Ectodermal cell (in vitro differentiated cells): ENCODE results near the gene SREBF1.

Experiments
- H3K27ac ChIP-seq: 2 replicates; pipeline ENCODE4 v1.7.0; 2013; ENCODE audit warnings: mild to moderate bottlenecking, low read depth, low read length; ENCODE audit not compliant: insufficient read depth, poor library complexity, severe bottlenecking
- H3K27me3 ChIP-seq: 2 replicates; pipeline ENCODE4 v1.7.0; 2013; ENCODE audit warnings: mild to moderate bottlenecking, low read length; ENCODE audit not compliant: insufficient read depth, control insufficient read depth, poor library complexity, severe bottlenecking
- H3K36me3 ChIP-seq: one replicate; pipeline ENCODE4 v1.7.0; 2013; ENCODE audit warnings: low read length; ENCODE audit not compliant: control insufficient read depth, insufficient read depth
- H3K4me1 ChIP-seq: one replicate; pipeline ENCODE4 v1.7.0; 2013; ENCODE audit warnings: low read length; ENCODE audit not compliant: control insufficient read depth, insufficient read depth
- H3K4me3 ChIP-seq: 2 replicates; pipeline ENCODE4 v1.7.0; 2013; ENCODE audit warnings: low read depth, low read length, control low read depth; ENCODE audit not compliant: insufficient read depth
- H3K9me3 ChIP-seq: 2 replicates; pipeline ENCODE4 v1.7.0; 2013; ENCODE audit warnings: mild to moderate bottlenecking, low read length, moderate library complexity; ENCODE audit not compliant: control insufficient read depth
- WGBS, 2 experiments: methylation state at CpG; one replicate each; pipeline ENCODE4 v1.1.7; 2013; ENCODE audit warnings: missing lambda C conversion rate in 2 of 2; 5-methylcytosine and 5-hydroxymethylcytosine counted together

The SREBF1 gene

GRCh38 chr17:17795296-17795695 is 41.5 kb downstream of the SREBF1 start:
- Histone ChIP-seq H3K9me3 (no peaks in the 10 kb centered on the region), H3K4me1 (peaks cover 41% of the 10 kb centered on the region), H3K27ac (no peak overlapping the region), H3K27me3 (peaks cover 8% of the 10 kb centered on the region), H3K4me3 (no peak overlapping the region), H3K36me3 (peaks cover 14% of the 10 kb centered on the region)
- 94% methylated on average over 12 of the region's 12 CpGs for WGBS, 2 experiments

DNA sequence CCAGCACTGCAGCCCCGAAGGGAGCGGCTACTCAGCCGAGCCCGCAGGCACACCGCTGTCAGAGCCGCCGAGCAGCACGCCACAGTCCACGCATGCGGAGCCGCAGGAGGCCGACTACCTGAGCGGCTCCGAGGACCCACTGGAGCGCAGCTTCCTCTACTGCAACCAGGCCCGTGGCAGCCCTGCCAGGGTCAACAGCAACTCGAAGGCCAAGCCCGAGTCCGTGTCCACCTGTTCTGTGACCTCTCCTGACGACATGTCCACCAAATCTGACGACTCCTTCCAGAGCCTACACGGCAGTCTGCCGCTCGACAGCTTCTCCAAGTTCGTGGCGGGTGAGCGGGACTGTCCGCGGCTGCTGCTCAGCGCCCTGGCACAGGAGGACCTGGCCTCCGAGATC is 42.4 kb downstream of the SREBF1 start:
- peaks cover 47% of the 10 kb centered on the region for H3K4me1 ChIP-seq
- no peak overlapping the region for H3K27ac ChIP-seq
- no peaks in the 10 kb centered on the region for H3K9me3 ChIP-seq
- 95 to 96% methylated on average over 31 of the region's 31 CpGs for WGBS, 2 experiments
- H3K4me3 ChIP-seq, result no peak overlapping the region
- H3K27me3 ChIP-seq, result peaks cover 8% of the 10 kb centered on the region
- peaks cover 14% of the 10 kb centered on the region for H3K36me3 ChIP-seq

DNA sequence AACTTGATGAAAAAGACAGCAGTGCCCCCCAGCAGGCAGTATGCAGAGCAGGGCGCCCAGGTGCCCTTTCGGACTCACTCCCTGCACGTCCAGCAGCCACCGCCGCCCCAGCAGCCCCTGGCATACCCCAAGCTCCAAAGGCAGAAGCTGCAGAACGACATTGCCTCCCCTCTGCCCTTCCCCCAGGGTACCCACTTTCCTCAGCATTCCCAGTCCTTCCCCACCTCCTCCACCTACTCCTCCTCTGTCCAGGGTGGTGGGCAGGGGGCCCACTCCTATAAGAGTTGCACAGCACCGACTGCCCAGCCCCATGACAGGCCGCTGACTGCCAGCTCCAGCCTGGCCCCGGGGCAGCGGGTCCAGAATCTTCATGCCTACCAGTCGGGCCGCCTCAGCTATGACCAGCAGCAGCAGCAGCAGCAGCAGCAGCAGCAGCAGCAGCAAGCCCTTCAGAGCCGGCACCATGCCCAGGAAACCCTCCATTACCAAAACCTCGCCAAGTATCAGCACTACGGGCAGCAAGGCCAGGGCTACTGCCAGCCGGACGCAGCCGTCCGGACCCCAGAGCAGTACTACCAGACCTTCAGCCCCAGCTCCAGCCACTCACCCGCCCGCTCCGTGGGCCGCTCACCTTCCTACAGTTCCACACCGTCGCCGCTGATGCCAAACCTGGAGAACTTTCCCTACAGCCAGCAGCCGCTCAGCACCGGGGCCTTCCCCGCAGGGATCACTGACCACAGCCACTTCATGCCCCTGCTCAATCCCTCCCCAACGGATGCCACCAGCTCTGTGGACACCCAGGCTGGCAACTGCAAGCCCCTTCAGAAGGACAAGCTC is 43.2 kb downstream of the SREBF1 start:
- peaks cover 44% of the 10 kb centered on the region for H3K4me1 ChIP-seq
- no peaks in the 10 kb centered on the region for H3K9me3 ChIP-seq
- H3K36me3 ChIP-seq, result peaks cover 14% of the 10 kb centered on the region
- H3K27me3 ChIP-seq, result peaks cover 8% of the 10 kb centered on the region
- WGBS, 2 experiments, result 93 to 96% methylated on average over 30 of the region's 30 CpGs
- no peak overlapping the region for H3K4me3 ChIP-seq
- H3K27ac ChIP-seq, result no peak overlapping the region

DNA sequence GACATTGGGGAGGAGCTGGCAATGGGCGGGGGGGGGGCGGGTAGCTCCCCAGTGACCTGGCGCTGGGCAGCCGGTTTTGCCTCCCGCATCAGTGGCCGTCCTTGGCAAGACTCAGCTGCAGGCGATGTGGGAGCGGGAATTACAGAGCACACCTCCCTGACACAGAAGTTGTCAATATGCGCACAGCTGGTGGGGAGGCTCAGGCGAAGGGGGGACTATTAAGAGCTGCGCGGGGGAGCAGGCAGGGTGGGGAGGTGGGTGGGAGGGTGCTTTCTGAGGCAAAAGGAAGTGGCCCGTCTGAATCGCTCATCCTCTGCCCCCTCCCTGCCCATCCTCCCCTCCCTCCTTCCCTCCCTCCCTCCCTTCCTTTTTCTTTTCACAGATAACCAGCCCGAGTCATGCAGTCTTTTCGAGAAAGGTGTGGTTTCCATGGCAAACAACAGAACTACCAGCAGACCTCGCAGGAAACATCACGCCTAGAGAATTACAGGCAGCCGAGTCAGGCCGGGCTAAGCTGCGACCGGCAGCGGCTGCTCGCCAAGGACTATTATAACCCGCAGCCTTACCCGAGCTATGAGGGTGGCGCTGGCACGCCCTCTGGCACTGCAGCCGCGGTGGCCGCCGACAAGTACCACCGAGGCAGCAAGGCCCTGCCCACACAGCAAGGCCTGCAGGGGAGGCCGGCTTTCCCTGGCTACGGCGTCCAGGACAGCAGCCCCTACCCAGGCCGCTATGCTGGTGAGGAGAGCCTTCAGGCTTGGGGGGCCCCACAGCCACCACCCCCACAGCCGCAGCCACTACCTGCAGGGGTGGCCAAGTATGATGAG is 44.0 kb downstream of the SREBF1 start:
- Histone ChIP-seq H3K4me1 (peaks cover 44% of the 10 kb centered on the region), H3K4me3 (no peak overlapping the region), H3K36me3 (peaks cover 14% of the 10 kb centered on the region), H3K27ac (no peak overlapping the region), H3K27me3 (peaks cover 8% of the 10 kb centered on the region), H3K9me3 (no peaks in the 10 kb centered on the region)
- 19% methylated on average over 38 of the region's 38 CpGs for WGBS, 2 experiments

DNA sequence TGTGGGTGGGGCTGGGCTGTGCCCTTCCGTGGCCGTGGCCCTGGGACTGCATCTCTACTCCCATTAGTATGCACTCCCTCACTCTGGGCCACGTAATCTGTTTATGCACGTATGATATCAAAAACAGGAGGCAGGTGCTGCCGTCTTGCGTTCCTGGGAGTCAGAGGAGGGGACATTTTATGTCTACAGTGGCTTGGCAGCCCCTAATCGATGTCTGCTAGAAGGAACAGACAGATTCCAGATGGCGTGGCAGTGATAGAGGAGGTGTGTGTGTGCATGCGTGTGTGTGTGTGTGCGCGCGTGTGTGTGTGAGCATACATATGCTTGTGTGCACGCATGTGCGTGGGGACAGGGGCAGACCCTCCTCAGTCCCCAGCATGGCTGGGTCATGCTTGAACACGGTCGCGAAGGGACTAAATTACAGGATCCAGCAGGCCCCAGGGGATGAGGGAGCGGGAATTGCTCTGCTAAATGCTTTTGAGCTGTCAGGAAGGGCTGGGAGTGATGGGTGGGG is 44.7 kb downstream of the SREBF1 start:
- H3K36me3 ChIP-seq, result peaks cover 14% of the 10 kb centered on the region
- no peak overlapping the region for H3K27ac ChIP-seq
- peaks cover 8% of the 10 kb centered on the region for H3K27me3 ChIP-seq
- WGBS, 2 experiments, result 59 to 61% methylated on average over 18 of the region's 18 CpGs
- peaks cover 44% of the 10 kb centered on the region for H3K4me1 ChIP-seq
- H3K9me3 ChIP-seq, result no peaks in the 10 kb centered on the region
- no peak overlapping the region for H3K4me3 ChIP-seq

DNA sequence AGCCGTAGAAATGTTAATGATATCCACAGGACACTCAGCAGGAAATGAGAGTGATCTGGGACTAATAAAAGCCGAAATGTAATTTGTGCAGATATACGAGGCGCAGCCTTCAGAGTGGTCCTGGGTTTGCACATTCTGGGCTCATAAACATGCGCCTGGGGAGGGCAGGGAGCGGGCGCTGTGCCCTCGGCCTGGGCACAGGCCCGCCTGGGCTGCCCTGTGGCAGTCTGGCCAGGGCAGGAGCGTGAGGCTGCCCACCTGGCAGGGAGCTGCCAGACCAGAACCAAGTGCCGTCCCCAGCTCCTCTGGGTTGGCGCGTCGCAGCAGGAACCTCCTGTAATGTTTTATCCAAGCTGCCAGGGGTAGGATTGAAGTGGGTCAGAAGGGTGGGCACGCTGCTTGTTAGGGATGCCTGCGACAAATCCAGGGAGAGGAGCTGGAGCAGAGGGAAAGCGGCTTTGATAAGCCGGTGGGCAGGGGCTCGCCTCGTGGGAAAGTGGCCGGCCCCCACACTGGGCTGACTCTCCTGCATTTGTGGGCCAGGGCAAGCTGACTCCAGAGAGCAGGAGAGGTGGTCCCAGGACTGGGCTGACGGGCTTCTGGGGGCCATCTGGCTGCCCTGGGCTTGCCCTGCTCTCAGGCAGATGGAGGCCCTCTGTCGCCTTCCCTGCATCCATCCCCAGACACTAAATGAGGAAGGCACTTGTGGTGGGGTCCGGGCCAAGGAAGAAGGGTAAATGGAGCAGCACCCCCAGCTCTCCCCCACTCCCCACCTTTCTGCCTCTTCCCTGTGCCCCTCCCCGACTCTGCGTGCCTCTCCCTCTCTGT is 45.9 kb downstream of the SREBF1 start:
- Histone ChIP-seq H3K4me1 (peaks cover 48% of the 10 kb centered on the region), H3K36me3 (peaks cover 10% of the 10 kb centered on the region), H3K9me3 (no peaks in the 10 kb centered on the region), H3K4me3 (no peak overlapping the region), H3K27ac (no peak overlapping the region), H3K27me3 (peaks cover 8% of the 10 kb centered on the region)
- WGBS, 2 experiments, result 84 to 85% methylated on average over 26 of the region's 26 CpGs

DNA sequence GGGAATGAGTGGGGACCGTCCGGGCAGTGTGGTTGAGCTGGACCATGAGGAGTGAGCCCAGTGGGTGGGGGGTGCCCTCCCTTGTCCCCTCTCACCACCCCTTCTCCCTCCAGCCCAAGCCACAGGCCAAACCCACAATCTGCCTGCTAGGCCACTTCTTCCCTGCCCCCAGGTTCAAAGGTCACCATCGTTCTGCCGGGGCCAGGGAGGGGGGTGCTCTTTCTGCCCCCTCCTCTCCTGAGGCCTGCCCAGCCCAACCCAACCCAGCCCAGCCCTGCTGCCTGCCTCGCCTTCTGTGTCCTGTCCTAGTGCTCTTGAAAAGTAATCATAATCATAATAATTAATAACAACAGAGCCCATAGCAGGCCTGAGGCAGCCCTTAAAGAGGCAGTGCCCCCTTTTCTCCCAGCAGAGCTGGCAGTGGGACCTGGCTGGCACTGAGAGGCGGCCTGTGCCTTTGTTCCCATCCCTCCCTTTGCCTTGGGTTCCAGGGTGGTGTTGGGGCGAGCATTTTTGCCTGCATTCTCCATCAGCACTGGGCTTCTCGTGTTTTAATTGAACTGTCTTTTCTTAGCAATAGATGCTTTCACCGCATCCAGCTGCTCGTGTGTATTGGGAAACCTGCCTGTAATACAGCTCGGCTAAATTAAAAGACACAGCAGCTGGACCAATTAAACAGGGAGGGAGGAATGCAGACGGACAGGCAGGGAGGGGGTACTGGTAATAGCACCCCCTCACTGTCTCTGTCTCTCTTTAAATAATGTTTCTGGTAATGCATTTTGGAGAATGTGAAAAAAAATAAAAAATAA is 46.8 kb downstream of the SREBF1 start:
- Histone ChIP-seq H3K27me3 (peaks cover 8% of the 10 kb centered on the region), H3K9me3 (no peaks in the 10 kb centered on the region), H3K4me3 (no peak overlapping the region), H3K4me1 (peaks cover 56% of the 10 kb centered on the region), H3K27ac (no peak overlapping the region), H3K36me3 (peaks cover 10% of the 10 kb centered on the region)
- WGBS, 2 experiments, result 70 to 78% methylated on average over 11 to 12 of the region's 12 CpGs

DNA sequence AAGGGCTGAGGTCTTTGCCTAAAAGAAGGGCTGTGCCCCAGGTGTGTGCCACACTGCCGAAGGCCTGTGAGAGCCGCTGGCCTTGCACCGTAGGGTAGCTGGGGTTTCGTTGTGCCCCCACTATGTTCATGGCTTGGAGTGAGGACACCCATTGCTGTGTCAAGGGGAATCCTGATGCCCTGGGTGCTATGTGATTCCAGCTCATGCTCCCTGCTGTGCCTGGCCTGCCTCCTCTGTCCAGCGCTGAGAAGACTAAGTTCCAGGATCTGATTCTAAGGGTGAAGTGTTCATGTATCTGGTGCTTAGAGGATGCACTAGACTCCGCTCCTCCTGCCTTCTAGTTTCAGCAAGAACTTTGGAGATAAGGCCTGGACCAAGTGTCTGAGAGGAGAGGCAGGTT is 47.4 kb downstream of the SREBF1 start:
- Histone ChIP-seq H3K36me3 (peaks cover 10% of the 10 kb centered on the region), H3K4me1 (peaks cover 62% of the 10 kb centered on the region), H3K27ac (no peak overlapping the region), H3K27me3 (peaks cover 8% of the 10 kb centered on the region), H3K9me3 (no peaks in the 10 kb centered on the region), H3K4me3 (no peak overlapping the region)
- 93% methylated on average over 6 of the region's 6 CpGs for whole genome bisulfite sequencing, 2 experiments

GRCh38 chr17:17788967-17789366 is 47.8 kb downstream of the SREBF1 start:
- no peak overlapping the region for H3K27ac ChIP-seq
- H3K9me3 ChIP-seq, result no peaks in the 10 kb centered on the region
- H3K36me3 ChIP-seq, result peaks cover 5% of the 10 kb centered on the region
- WGBS, 2 experiments, result 93 to 94% methylated on average over 8 of the region's 8 CpGs
- H3K27me3 ChIP-seq, result peaks cover 8% of the 10 kb centered on the region
- H3K4me3 ChIP-seq, result no peak overlapping the region
- peaks cover 66% of the 10 kb centered on the region for H3K4me1 ChIP-seq
